T-helper 1 cell treated with Interleukin-12 subunit alpha and Interleukin-12 subunit beta and Interleukin-4 antibody, amounts not matched to agents 30 μg/mL and 1 μg/mL, for 36 hours (primary cell): ENCODE data around the gene FXYD6.

Experiments
- H3K27ac Mint-ChIP-seq: one replicate; pipeline ENCODE4 v1.8.0; 2021; ENCODE audit warnings: mild to moderate bottlenecking, mixed read lengths
- H3K27me3 Mint-ChIP-seq: one replicate; pipeline ENCODE4 v1.8.0; 2021; ENCODE audit warnings: low read depth, mixed read lengths
- H3K36me3 Mint-ChIP-seq: one replicate; pipeline ENCODE4 v1.8.0; 2021; ENCODE audit warnings: low read depth, mixed read lengths
- H3K4me1 Mint-ChIP-seq: one replicate; pipeline ENCODE4 v1.8.0; 2021; ENCODE audit warnings: low read depth, mixed read lengths
- H3K4me3 Mint-ChIP-seq: one replicate; pipeline ENCODE4 v1.8.0; 2021; ENCODE audit warnings: mild to moderate bottlenecking, moderate library complexity, mixed read lengths
- H3K9me3 Mint-ChIP-seq: one replicate; pipeline ENCODE4 v1.8.0; 2021; ENCODE audit warnings: mixed read lengths

FXYD6 gene

GRCh38 chr11:117831661-117832415, 44.6 kb downstream of the FXYD6 start:
- peaks cover 43% of the 10 kb centered on the region for H3K4me1 Mint-ChIP-seq
- H3K36me3 Mint-ChIP-seq = no peaks in the 10 kb centered on the region
- H3K4me3 Mint-ChIP-seq = no peak overlapping the region

GRCh38 chr11:117830674-117831351, 45.6 kb downstream of the FXYD6 start:
- Mint-ChIP-seq H3K4me3 (peak overlapping the region; percentile 48), H3K27ac (peak overlapping the region; percentile 90)

More at GRCh38 chr11:117831661-117832415, 44.6 kb downstream of the FXYD6 start:
- no peaks in the 10 kb centered on the region for H3K9me3 Mint-ChIP-seq
- H3K27me3 Mint-ChIP-seq = peaks cover 7% of the 10 kb centered on the region
- H3K27ac Mint-ChIP-seq = peak overlapping the region; percentile 3

GRCh38 chr11:117830072-117830471, 46.4 kb downstream of the FXYD6 start:
- Mint-ChIP-seq H3K9me3 (no peaks in the 10 kb centered on the region), H3K27ac (peak overlapping the region; percentile 90), H3K27me3 (no peaks in the 10 kb centered on the region), H3K4me3 (peak overlapping the region; percentile 48), H3K4me1 (peaks cover 54% of the 10 kb centered on the region), H3K36me3 (no peaks in the 10 kb centered on the region)

More at GRCh38 chr11:117830674-117831351, 45.6 kb downstream of the FXYD6 start:
- H3K4me1 Mint-ChIP-seq = peaks cover 48% of the 10 kb centered on the region
- no peaks in the 10 kb centered on the region for H3K9me3 Mint-ChIP-seq
- no peaks in the 10 kb centered on the region for H3K36me3 Mint-ChIP-seq
- H3K27me3 Mint-ChIP-seq = no peaks in the 10 kb centered on the region

- peak overlapping the region; percentile 90 for H3K27ac Mint-ChIP-seq
- no peaks in the 10 kb centered on the region for H3K9me3 Mint-ChIP-seq
- peak overlapping the region; percentile 7 for H3K4me3 Mint-ChIP-seq
- H3K4me1 Mint-ChIP-seq = peaks cover 61% of the 10 kb centered on the region
- H3K36me3 Mint-ChIP-seq = no peaks in the 10 kb centered on the region
- no peaks in the 10 kb centered on the region for H3K27me3 Mint-ChIP-seq
Measured at GRCh38 chr11:117829369-117829725, 47.1 kb downstream of the FXYD6 start.

- H3K9me3 Mint-ChIP-seq = no peaks in the 10 kb centered on the region
- H3K36me3 Mint-ChIP-seq = no peaks in the 10 kb centered on the region
- H3K4me3 Mint-ChIP-seq = peak overlapping the region; percentile 52
- H3K4me1 Mint-ChIP-seq = peaks cover 66% of the 10 kb centered on the region
- H3K27me3 Mint-ChIP-seq = no peaks in the 10 kb centered on the region
- H3K27ac Mint-ChIP-seq = peak overlapping the region; percentile 90
Measured at GRCh38 chr11:117828611-117829368, 47.7 kb downstream of the FXYD6 start.

GRCh38 chr11:117827521-117828511, 48.6 kb downstream of the FXYD6 start:
- peaks cover 74% of the 10 kb centered on the region for H3K4me1 Mint-ChIP-seq
- H3K36me3 Mint-ChIP-seq = no peaks in the 10 kb centered on the region
- no peaks in the 10 kb centered on the region for H3K9me3 Mint-ChIP-seq
- peak overlapping the region; percentile 90 for H3K27ac Mint-ChIP-seq
- H3K27me3 Mint-ChIP-seq = no peaks in the 10 kb centered on the region
- peak overlapping the region; percentile 55 for H3K4me3 Mint-ChIP-seq

GRCh38 chr11:117826832-117827231, 49.6 kb downstream of the FXYD6 start:
- Mint-ChIP-seq H3K9me3 (no peaks in the 10 kb centered on the region), H3K4me3 (no peak overlapping the region), H3K27ac (peak overlapping the region; percentile 75), H3K36me3 (no peaks in the 10 kb centered on the region), H3K27me3 (no peaks in the 10 kb centered on the region), H3K4me1 (peaks cover 71% of the 10 kb centered on the region)

GRCh38 chr11:117826190-117826570, 50.3 kb downstream of the FXYD6 start:
- H3K9me3 Mint-ChIP-seq = no peaks in the 10 kb centered on the region
- peak overlapping the region; percentile 34 for H3K27ac Mint-ChIP-seq
- H3K4me1 Mint-ChIP-seq = peaks cover 67% of the 10 kb centered on the region
- H3K4me3 Mint-ChIP-seq = no peak overlapping the region
- no peaks in the 10 kb centered on the region for H3K36me3 Mint-ChIP-seq
- no peaks in the 10 kb centered on the region for H3K27me3 Mint-ChIP-seq

GRCh38 chr11:117825538-117826189, 50.8 kb downstream of the FXYD6 start:
- Mint-ChIP-seq H3K9me3 (no peaks in the 10 kb centered on the region), H3K27ac (peak overlapping the region; percentile 14), H3K4me1 (peaks cover 62% of the 10 kb centered on the region), H3K27me3 (no peaks in the 10 kb centered on the region), H3K36me3 (no peaks in the 10 kb centered on the region), H3K4me3 (no peak overlapping the region)

GRCh38 chr11:117824571-117825537, 51.6 kb downstream of the FXYD6 start, which contains the start of gene FXYD2:
FXYD2 (minus strand) TSS chr11:117824744; CDS start chr11:117824678, 66 bp downstream.
- Mint-ChIP-seq H3K4me3 (peak within 1 kb of the TSS; percentile 3), H3K27me3 (no peaks in the 10 kb centered on the region), H3K4me1 (peaks cover 58% of the 10 kb centered on the region), H3K9me3 (no peaks in the 10 kb centered on the region), H3K27ac (peak within 1 kb of the TSS; percentile 79), H3K36me3 (no peaks in the 10 kb centered on the region)

GRCh38 chr11:117823946-117824420, 52.5 kb downstream of the FXYD6 start:
- H3K36me3 Mint-ChIP-seq = no peaks in the 10 kb centered on the region
- peak overlapping the region; percentile 79 for H3K27ac Mint-ChIP-seq
- no peaks in the 10 kb centered on the region for H3K9me3 Mint-ChIP-seq
- peaks cover 54% of the 10 kb centered on the region for H3K4me1 Mint-ChIP-seq
- H3K4me3 Mint-ChIP-seq = no peak overlapping the region
- H3K27me3 Mint-ChIP-seq = no peaks in the 10 kb centered on the region

- Mint-ChIP-seq H3K9me3 (no peaks in the 10 kb centered on the region), H3K36me3 (no peaks in the 10 kb centered on the region), H3K27ac (peak overlapping the region; percentile 23), H3K27me3 (no peaks in the 10 kb centered on the region), H3K4me3 (no peak overlapping the region), H3K4me1 (peaks cover 54% of the 10 kb centered on the region)
Measured at GRCh38 chr11:117823294-117823945, 53.0 kb downstream of the FXYD6 start.
